HG02678 (cell line): ENCODE data around the gene BAIAP2.

Experiments
- ATAC-seq: cut with Tn5 transposase; IDR thresholded peaks from one replicate; pipeline ENCODE4 v1.9.1; 2021; ENCODE audit warnings: mild to moderate bottlenecking, moderate library complexity; ENCODE audit not compliant: unreplicated experiment

Gene BAIAP2

GRCh38 chr17:81165246-81166032 lies 130.5 kb downstream of the BAIAP2 start, which contains the start of gene PVALEF:
Gene PVALEF (plus strand): TSS chr17:81165507. CDS start chr17:81181227, 15,720 bp downstream.
- ATAC-seq = no peak

GRCh38 chr17:81166033-81166492 lies 131.1 kb downstream of the BAIAP2 start, which contains the start of gene AATK:
Gene AATK (minus strand): TSS chr17:81166221. CDS start chr17:81165992, 229 bp downstream.
- no peak for ATAC-seq
